ENCODE measurements around the gene SNCB.

Gene SNCB

DNA sequence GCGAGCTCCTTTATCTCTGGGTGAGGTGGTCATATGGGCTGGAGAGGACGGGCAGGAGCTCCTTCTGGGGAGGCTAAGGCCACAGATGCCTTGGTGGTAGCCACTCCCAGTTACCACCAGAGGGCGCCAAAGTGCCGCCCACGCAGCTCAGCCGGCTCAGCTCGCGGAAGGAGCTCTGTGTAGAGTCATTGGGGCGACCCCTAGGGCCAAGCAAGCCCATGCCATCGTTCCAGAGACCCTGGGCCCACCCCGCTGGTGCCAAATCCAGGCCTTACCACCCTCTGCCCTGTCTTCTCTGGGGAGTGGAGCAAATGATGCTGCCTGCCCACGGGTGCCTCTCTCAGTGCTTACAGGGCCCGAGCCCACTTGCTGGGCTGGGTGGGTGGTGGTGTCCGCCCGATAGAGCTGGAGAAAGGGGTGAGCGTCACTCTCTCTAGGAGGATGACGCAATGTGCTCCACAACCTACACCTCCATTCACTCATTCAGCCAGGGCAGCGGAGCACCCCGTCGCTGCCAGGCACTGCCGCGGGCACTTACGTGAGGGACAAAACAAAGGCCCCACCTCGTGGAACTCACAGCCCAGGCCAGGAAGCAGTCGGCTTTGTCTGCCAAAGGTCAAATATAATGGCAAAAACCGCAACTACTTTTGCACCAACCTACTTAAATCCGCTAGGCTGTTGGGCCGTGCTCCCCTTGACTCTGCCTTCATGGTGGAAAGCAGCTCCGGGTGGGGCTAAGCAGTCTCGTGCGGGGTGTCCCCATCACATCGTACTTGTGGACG is 30.7 kb upstream of the SNCB start:
- DNase-seq (ENCODE audit: low spot score), result peak; percentile 57

- no peak for DNase-seq (ENCODE audit: low spot score)
Measured at GRCh38 chr5:176660530-176660859, 30.2 kb upstream of the SNCB start.

DNA sequence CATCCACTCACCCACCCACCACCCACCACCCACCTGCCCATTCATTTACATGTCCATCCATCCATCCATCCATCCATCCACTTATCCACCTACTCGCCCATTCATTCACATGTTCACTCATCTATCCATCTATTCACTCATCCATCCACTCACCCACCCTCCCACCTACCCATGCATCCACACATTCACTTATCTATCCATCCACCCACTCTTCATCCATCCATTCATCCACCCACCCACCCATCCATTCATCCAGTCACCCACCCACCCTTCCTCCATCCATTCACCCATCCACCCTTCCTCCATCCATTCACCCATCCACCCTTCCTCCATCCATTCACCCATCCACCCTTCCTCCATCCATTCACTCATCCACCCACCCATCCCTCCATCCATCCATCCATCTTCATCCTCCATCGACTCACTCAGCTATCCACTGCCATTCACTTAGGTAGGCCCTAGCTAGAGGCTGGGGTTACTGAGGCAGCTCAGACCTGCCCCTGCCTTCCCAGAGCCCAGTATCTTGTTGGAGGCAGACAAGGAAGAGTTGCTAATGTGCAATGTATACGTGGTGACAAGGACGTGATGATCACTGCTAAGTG is 29.6 kb upstream of the SNCB start:
- no peak for DNase-seq (ENCODE audit: low spot score)

DNA sequence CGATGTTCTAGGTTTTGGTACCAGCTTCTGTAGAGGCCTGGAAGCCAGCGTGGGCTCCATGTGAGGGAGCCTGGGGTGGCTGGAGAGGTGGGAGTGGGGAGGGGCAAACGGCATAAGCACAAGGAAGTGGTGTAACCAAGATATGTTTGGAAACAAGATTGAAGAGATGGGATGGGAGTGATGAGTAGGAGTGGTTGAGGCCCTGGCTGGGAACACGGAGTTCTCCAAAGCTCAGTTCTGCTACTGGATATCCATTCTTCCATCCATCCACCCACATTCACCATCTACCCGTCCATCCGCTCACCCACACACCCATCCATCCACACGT is 29.1 kb upstream of the SNCB start:
- no peak for DNase-seq (ENCODE audit: low spot score)

- DNase-seq (ENCODE audit: low spot score), result no peak
Measured at GRCh38 chr5:176658817-176659511, 28.6 kb upstream of the SNCB start.

GRCh38 chr5:176658007-176658599 is 27.8 kb upstream of the SNCB start:
- peak; percentile 70 for DNase-seq (ENCODE audit: low spot score)

DNA sequence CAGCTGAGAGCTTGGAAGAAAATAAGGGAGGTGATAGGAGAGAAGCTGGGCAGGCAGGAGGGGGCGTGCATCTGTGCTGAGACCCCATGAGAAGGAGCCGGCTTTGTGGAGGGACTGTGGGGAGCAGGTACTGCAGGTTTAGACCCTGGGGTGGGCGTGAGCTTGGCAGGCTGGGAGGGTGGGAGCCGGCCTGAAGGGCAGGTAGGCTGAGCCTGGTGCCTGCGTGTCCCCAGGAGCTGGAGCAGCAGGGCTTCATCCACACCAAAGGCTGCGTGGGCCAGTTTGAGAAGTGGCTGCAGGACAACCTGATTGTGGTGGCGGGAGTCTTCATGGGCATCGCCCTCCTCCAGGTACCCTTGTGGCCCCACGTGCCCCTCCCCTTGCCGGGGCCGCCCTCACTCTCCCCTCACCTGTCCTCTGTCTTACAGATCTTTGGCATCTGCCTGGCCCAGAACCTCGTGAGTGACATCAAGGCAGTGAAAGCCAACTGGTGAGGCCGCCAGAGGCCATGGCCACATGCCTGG is 26.2 kb upstream of the SNCB start:
- no peak for DNase-seq (ENCODE audit: low spot score)

GRCh38 chr5:176654856-176655255 is 24.5 kb upstream of the SNCB start:
- DNase-seq (ENCODE audit: low spot score), result no peak

DNA sequence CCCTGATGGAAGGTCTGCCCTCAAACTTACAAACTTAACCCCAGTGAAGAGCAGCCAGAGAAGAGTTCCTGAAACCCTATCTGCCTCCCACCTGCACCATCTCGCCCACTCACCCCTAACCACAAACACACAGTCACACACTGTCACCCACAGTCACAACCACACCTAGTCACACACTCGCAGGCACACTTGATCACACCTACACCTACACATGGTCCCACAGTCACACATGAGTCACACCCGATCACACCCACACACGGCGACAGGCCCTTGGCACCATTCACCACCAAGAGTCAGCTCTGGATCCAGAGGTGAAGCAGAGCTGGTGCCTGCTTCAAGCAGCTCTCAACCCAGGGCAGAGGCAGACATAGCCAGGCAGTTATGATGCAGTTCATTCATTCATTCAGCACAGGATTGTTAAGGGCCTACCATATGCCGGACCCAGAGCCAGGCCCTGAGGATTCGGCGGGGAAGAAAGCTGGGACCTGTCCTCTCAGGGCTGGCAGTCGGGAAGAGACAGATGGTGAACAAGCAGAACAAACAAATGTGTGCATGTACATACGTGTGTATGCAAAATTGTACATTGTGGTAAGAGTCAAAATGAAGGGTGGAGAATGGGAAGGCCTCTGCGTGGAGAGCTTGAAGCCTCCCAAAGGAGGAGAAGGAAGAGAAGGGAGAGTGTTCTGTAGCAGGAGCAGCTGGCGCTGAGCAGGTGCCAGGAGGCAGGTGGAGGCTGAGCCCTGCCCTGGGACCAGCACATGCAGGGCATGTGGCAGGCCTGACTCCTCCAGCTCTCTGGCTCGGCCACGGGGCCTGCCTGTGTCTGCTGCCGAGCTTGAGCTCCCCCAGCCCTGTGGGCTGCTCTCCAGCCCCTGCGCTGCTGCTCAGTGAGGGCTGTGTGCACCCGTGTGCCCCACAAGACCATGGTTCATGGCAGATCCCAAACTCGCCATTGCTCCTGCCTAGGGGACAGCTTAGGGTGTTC is 23.4 kb upstream of the SNCB start:
- DNase-seq (ENCODE audit: low spot score), result no peak

- peak; percentile 26 for DNase-seq (ENCODE audit: low spot score)
Measured at GRCh38 chr5:176652136-176652535, 21.8 kb upstream of the SNCB start.

- DNase-seq (ENCODE audit: low spot score), result no peak
Measured at GRCh38 chr5:176651472-176651980, 21.2 kb upstream of the SNCB start.

DNA sequence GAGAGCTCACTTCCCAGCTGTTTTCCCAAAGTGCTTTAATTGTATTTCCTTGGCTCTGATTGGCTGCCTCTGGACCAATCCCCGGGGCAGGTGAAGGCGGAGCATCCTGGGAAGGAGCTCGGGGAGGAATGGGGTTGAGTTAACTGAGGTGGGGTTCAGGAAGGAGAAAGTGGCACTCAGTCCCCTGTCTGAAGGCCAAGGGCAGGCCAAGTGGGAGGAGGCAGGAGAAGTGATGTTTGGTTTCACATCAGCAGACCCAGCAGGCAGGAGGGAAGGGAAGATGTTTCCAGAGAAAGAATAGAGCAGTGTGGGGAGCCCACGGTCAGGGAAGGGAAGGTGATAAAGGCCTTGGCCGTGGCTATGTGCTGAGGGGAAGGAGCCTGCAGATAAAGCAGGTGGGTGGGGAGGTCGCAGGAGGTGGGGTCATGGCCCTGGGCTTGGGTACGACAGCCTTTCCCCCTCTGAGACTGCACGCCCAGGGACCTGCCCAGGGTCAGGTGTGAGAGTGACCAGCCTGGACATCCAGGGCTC is 20.1 kb upstream of the SNCB start:
- no peak for DNase-seq (ENCODE audit: low spot score)

GRCh38 chr5:176648474-176649194 is 18.3 kb upstream of the SNCB start:
- no peak for DNase-seq (ENCODE audit: low spot score)

DNA sequence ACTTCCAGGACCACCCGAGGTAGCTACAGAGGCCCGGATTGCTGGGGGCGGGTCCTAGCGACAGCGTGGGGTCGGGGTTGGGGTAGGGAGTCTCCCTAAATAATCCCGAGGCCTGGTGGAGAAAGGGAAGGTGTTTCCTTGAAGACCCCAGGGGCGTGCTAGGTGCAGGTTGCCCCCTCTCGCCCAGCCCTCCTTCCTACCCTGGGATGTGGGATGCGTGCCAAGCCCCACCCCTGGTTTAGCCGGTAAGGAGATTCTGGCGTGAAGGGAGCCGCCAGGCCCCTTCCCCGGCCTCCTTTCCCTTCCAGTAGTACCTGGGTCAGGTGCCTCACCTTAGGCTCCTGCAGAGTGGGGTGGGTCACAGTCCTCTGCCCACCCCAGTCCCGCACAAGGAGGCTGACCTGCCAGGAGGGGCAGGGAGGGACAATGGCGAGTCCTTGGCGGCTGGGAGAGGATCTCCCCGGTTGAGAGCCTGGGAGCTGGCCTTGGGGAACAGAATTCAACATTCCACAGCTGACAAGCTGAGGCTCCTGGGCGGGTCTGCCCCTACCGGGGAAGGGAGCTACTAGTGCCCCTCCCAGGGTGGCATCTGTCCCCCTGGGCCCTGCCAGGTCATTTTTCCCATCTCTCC is 17.6 kb upstream of the SNCB start:
- no peak for DNase-seq (ENCODE audit: low spot score)

- DNase-seq (ENCODE audit: low spot score), result peak; percentile 99
Measured at GRCh38 chr5:176647030-176647842, 16.9 kb upstream of the SNCB start, which contains the start of gene TSPAN17. TSPAN17 (plus strand) TSS chr5:176647484; CDS start chr5:176647616, 132 bp downstream.

DNA sequence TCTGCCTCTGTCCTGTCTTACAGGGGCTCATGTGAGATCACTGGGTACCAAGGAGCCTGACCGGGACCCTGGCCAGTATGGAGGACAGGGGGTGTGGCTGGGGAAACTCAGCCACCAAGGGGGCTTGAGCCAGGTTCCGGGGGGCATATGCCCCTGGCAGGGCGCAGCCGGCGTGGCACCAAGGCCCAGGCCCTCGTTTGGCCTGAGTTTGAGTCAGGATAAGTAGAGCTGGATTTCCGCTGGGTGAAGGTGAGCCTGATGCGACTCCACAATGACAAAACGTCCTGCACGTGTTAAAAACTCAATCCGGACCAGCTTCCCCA is 16.3 kb upstream of the SNCB start:
- no peak for DNase-seq (ENCODE audit: low spot score)

GRCh38 chr5:176646049-176646706 is 15.8 kb upstream of the SNCB start:
- no peak for DNase-seq (ENCODE audit: low spot score)

DNA sequence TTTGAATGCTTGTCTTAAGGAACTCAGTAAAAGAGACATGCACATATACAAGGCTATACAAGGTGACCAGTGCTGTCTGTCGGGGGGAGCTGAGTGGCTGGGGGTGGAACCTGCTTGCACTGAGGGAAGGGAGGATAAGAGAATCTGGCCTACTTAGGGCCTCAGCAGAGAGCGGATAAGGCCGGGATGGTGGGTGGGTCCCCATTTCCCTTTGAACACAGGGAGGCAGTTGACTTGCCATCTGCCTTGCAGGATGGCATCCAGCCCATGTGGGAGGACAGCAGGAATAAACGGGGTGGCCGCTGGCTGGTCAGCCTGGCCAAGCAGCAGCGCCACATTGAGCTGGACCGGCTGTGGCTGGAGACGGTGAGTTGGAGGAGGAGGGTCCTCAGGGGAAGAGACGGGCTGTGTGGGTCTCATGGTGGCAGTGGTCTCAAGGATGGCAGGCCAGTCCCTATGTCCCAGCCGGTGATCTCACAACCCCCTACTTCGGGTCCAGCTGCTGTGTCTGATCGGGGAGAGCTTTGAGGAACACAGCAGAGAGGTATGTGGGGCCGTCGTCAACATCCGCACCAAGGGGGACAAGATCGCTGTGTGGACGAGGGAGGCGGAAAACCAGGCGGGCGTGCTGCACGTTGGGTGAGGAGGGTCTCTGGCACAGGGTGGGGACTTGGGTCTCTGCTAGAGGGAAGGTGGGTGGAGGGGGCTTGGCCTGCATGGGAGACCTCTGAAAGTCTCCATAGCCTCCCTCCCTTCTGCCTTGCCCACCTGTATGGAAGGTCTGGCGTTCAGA is 14.7 kb upstream of the SNCB start:
- no peak for DNase-seq (ENCODE audit: low spot score)

Measured in pons (tissue), 1 donor.